Activated CD8-positive, alpha-beta memory T cell treated with anti-CD3 and anti-CD28 coated beads, Interleukin-2, amount 50 U/mL, for 1 hour (primary cell): ENCODE results near the gene AQP5.
"Not testable (repeated sequence)": the region's sequence is repeated elsewhere in the genome, so short reads cannot be mapped to it uniquely, and the experiment has no call there.

ENCODE experiments used
- DNase-seq: peaks from one replicate; pipeline ENCODE4 v3.0.0-alpha.2; 2020; ENCODE audit errors: extremely low read depth

Gene AQP5

GRCh38 chr12:49980501-49981349, 19.1 kb downstream of the AQP5 start:
- no peak for DNase-seq

DNA sequence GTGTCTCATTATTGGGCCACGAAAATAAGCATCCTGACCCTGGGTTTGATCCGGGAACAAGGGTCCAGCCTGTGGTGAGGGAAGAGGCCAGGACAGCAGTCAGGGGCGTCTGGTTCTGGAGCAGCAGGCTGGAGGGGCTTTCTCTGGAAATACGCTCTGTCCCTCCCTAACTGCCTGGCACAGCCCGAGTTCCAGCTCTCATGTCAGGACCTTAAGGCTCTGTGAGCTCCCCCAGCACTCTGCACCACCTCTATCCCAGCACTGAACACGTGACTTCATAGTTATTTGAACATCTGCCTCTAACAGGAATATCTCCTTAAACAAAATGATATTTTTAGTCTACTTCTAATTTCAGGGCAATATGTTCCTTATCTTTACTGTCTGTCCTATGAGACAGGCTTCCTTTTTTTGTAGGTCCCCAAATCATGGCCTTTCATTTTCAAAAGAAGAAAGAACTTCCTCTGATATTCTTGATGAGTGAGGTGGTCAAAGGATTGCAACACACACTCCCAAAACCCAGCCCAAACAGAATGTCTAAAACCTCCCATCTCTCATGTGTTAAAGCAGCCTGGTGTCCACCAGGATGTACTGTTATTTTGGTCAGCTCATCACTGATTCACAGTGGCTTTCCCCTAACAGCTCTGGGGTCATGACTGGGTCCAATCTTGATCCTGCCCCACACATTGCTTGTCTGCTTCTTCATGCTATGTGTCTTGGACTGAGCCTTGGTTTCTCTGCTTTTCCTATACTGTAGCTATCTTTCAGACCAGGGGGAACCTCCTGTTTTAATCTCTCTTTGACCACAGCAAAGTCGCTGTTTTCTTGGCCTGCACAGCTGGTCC, 20.8 kb downstream of the AQP5 start:
- DNase-seq = no peak

GRCh38 chr12:49983892-49984291, 22.2 kb downstream of the AQP5 start:
- no peak for DNase-seq

DNA sequence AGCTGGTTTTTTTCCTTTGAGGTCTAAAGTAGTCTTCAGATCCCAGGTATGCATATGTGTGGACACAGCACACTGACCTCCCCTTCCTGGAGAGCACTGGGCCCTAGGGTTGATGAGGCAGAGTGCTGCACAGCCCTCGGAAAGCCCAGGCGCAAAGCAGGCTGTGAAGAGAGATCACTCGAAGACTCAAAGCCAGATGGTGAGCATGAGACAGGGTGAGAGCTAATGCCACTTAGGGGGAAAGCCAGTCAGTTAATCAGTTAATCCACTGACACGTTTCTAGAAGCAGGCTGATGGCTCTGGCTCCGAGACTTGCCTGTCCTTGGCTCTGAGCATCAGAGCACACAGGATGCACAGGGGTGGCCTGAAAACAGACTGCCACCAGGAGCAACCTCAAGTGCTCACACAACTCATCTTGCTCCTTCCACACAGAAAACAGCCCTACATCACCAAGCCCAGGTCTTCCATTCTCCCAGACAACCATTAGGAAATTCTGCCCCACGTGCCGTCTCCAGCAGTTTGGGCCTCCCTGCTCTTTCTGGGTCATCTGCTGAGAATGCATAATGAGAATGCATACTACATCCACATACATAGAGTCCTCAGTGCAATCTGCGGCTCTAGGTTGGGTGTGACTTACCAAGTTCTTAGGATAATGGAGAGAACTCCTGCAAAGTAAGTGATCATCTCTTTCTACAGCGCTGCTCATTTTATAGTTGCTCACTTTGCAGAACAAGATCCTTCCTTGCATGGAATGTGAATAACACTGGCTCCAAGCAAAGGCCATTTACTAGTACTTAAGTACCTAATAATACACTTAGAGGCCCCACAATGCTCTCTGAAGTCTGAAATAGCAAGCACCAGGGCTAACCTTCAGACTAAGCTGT, 23.0 kb downstream of the AQP5 start:
- no peak for DNase-seq

GRCh38 chr12:49985981-49986380, 24.3 kb downstream of the AQP5 start:
- no peak for DNase-seq

DNA sequence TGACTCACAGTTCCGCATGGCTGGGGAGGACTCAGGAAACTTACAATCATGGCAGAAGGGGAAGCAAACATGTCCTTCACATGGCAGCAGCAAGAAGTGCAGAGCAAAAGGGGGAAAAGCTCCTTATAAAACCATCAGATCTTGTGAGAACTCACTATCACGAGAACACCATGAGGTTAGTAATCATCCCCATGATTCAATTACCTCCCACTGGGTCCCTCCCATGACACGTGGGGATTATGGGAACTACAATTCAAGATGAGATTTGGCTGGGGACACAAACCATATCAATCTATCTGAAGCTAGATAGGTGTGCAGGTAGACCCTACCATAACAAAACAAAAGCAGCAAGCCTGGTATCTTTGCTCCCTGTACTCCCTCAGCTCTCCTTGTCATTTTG, 24.8 kb downstream of the AQP5 start:
- DNase-seq = not testable (repeated sequence)

DNA sequence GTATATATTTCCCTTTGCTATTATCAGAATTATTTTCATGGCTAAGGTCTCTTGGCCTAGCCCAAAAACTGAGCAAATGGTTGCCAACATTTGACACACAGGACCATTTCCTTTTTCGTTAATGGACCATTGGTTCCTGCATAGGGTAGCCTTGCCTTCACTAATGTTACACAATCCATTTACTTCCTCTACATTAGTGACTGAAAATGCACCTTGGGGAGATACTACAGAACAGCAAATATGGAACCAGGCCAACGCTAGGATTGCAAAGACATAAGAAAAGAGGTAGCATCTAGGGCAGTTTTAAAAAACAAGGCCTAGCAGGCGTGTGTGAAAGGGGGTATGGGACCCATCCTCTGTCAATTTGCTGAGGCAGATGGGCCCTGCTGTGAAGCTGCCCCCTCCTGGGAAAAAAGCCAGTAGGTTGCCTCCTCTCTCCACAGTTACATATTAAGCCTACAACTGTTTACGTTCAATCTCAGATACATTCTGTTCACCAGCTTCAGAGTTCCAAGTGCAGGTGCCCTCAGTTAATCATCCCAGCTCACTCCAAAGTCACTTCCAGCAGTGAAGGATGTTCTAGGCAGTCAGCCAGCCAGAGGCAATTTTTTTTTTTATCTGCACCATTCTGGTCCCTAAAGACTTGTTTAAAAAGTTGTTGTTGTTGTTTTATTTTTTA, 26.1 kb downstream of the AQP5 start:
- DNase-seq = no peak

- DNase-seq = not testable (repeated sequence)
Observed at GRCh38 chr12:49989400-49989799, 27.7 kb downstream of the AQP5 start.

DNA sequence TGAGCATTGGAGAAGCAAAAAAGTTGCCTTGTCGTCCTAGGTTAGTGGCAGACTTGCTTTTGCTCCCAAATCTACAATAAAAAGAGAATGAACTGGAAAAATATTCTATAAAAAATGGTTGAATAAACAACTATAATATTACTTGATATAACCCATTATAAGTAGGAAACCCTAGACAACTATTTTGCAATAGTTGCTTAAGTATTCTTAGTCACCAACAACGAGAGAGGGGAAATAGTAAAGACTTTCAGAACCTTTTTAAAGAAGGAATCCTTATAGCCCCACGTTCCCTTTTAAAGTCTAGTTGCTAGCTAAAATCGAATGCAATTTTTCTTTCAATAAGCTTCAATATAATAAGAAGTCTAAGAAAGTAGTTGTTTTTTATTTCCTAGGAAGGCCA, 28.6 kb downstream of the AQP5 start:
- no peak for DNase-seq

- DNase-seq = no peak
Observed at GRCh38 chr12:49998453-49998852, 36.8 kb downstream of the AQP5 start.

DNA sequence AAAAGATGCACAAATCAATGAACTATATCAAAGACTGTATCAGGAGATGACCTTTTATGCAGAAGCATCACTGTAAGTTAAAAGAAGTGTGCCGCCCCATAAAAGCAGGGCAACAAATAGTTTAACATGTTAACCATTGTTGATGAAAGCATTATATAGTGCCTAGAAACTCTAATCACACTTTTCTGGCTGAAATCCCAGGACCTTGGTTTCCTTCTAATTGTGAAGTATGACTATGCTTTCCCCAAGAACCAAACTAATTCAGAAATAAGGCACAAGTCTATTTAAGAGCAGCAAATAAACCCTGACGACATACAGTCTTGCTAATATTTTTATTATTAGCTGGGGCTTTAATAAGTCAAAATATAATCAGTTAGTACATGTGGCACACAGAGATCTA, 41.9 kb downstream of the AQP5 start:
- DNase-seq = no peak

DNA sequence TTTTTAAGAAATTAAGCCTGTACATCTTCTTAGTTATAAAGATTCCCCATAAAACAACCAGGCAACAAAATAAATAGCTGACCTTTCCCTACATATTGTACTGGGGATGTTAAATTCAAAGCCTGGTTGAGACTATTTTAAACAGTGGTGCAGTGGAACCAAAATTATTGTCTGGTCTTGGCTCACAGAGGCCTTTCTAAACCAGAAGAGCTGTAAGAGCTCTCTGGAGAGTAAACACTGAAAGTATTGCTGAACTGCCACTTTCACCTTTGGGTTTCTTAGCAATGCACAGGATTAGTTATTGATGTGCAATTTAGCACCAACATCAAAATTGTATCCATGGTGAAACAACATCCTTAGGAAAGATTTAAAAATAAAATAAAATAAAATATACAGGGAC, 43.0 kb downstream of the AQP5 start:
- no peak for DNase-seq

GRCh38 chr12:50005175-50005574, 43.5 kb downstream of the AQP5 start:
- DNase-seq = no peak

DNA sequence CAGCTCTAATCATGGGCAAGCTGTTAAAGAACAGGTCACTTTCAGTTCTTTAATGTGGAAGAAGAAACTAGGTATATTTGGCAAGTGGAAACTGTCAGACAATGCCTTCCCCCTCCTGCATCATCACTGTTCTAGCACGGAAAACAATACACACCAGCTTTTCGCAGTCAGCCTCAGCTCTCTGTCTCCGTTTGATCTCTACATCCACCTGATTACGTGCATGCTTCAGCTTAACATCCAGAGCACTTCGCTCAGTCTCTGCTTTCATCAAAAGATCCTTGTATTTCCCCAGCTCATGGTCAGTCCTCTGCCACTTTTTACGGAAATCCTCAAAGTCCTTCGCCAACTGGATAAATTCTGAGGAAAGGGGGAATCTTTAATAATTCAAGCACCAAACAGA, 44.6 kb downstream of the AQP5 start:
- DNase-seq = no peak

- DNase-seq = no peak
Observed at GRCh38 chr12:50006754-50007442, 45.2 kb downstream of the AQP5 start.

GRCh38 chr12:50013361-50014147, 51.9 kb downstream of the AQP5 start:
- DNase-seq = no peak

DNA sequence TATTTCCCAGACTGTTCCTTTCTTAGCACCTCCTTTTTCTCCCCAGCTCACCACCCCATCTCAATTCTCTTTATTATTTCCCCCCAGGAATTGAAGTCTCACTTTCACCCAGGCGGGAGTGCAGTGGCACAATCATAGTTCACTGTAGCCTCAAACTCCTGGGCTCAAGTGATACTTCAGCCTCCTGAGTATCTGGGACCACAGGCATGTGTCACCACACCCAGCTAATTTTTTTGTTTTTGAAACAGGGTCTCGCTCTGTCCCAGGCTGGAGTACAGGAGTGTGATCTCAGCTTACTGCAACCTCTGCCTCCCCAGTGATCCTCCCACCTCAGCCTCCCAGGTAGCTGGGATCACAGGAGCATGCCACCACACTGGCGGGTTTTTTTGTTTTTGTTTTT, 52.7 kb downstream of the AQP5 start:
- no peak for DNase-seq
